HG03439 (cell line): ENCODE data around the gene ITIH1.

Experiments used
- ATAC-seq: cut with Tn5 transposase; IDR thresholded peaks from one replicate; pipeline ENCODE4 v1.9.1; 2021; ENCODE audit warnings: mild to moderate bottlenecking, moderate library complexity; ENCODE audit not compliant: unreplicated experiment

ITIH1 gene

DNA sequence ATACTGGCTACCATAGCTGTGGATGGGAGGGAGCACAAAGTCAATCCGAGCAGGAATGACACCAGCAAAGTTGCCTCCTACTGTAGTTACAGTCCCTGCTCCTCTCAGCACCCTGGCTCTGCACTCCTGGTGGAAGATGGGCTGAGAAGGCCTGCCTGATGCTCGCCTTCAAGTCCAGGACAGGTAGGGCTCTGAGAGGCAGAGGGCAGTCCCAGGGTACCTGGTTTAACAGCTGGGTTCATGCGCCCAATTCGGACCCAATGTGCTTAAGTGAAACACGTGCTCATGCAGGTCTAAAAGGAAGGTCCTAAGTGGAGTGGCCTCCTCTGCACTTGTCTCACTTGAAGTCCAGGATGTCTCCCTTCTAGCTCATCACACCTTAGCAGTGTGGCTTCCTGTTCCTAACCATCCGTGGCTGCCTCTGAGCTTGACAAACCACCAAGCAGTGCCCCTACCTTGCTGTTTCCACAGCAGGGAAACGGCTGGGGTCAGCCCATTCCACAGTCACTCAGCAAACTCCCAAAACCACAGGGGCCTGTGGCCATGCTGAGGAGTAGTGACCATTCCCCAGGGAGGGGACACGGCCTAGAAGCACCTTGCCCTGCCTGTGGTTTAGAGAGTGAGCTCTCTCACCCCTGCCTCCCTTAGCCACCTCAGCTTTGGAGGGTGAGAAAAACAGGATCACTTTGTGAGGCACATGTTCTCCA, 61.3 kb downstream of the ITIH1 start:
- ATAC-seq: no peak

DNA sequence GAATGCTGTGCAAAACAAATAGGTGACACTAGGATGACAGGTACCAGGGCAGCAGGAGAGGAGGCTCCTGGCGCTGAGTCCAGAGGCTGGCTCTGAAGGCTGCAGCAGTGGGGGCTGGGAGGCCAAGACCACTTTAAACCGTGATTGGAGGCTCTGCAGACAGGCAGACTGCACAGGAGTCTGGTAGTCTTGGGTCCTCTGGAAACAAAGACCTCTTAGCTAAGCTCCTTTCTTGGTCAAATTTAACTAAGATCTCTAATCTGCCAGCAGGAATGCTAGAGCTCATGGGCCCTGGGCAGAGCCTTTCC, 61.8 kb downstream of the ITIH1 start:
- ATAC-seq: no peak

DNA sequence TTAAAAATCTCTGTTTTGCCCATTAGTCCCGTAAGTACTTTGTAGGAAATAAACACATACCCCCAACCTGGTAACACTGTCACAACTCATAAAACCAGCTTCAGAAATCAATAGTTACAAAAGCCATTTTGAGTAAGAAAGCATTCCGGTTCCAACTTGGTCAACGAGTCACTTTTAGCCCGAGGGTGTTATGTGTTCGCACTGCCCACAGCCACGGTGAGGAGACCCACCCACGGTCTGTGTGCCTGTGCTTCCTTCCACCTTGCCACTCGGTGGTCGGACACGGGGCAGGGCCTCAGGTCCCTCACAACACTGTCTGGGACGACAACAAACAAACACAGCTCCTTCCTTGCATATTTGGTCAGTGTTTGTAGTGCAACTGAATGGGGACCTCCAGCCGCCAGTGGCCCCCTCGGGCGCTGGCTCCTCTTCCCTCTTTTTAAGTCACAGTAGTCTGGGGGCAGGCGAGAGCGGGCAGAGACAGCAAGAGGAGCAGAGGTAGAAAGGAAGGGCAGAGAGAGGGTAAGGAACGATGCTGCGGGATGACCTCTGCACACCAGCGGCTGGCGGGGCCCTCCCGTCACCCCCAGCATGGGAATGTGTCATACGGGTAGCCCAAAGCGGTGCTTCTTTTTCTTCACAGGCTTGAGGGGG, 62.6 kb downstream of the ITIH1 start:
- no peak for ATAC-seq

DNA sequence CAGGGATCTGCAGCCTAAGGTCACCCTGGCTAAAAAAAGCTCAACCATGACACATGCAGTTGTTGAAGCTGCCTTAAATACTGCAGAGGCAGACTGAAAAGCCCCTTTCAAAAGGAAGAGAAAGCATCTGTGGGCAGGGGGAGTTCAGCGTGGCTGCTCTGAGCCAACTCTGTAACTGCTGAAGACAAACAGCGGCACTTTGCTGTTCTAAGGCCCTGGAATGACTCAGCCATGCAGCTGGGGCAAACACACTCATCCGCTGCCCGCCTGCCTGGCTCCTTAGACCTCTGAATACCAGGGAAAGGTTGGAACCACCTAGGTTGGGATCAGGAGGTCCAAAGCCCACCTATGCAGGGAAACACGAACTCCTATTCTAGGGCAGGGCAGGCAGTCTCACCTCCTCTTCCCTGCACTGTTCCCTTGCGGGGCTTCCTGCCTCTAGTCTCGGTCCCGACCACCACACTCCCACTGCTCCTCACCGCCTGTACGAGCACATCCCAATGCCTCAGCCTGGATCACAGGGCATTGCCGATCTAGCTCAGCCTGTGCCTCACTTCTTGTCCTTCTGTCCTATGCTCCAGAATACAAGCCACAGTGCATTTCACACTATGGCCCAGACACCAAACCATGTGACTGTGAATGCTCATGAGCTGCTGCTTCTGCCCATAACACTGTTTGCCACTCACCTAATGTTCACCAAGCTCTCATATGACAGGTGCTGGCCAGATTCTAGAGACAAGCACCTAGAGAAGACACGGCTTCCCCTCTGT, 64.0 kb downstream of the ITIH1 start:
- ATAC-seq: no peak
